SIG-M5 treated with dmso at 0.1 percent for 504 hours (cell line): Measurements from ENCODE around the gene DPP6.

Source experiments
- DNase-seq: peaks from one replicate; lab custom pipeline; 2025; ENCODE audit not compliant: unreplicated experiment; lab: John Stamatoyannopoulos, UW

The DPP6 gene

DNA sequence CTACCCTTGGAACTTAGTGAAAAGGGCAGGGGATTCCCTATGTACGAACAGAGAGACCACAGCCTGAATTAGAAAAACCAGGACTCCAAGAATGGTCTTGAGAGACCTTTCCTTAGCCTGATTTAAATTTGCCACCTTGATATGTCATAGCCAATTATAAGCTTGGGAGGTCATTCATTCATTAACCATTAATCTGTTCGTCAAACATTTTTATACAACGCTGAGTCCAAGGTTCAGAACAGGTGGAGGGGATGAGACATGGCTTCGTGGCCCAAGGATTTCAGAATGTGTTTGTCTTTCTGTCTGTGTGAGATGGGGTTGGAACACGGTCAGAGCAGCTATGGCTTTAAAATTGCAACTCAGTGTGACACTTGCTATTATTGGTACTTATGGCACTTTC is 792.8 kb downstream of the DPP6 start:
- no peak for DNase-seq

DNA sequence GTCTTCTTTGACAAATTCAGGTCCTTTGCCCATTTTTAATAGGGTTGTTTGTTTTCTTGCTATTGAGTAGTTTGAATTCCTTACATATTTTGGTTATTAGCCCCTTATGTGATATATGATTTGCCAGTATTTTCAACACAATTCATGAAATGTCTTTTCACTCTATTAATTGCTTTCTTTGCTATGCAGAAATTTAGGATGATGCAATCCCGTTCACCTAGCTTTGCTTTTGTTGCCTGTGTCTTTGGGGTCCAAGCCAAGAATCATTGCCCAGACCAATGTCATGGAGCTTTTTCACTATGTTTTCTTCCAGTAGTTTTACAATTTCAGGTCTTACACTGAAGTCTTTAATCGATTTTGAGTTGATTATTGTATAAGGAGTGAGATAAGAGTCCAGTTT is 796.3 kb downstream of the DPP6 start:
- no peak for DNase-seq

DNA sequence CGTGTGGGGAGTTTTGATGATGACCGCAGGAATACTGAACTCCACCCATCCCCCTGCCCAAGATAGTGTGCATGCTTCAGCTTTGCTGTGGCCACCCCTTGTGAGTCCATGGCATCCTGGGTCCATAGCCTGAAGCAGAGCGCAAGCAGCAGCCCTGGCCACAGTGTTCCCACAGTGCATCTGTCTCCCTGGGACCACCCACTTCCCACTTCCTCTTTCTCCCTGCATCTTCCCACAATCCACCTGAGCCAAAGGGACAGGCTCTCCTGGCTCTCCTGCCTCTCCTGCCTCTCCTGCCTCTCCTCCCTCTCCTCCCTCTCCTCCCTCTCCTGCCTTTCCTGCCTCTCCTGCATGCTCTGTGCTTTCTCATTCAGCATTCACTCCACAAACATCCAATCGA is 800.0 kb downstream of the DPP6 start:
- no peak for DNase-seq

DNA sequence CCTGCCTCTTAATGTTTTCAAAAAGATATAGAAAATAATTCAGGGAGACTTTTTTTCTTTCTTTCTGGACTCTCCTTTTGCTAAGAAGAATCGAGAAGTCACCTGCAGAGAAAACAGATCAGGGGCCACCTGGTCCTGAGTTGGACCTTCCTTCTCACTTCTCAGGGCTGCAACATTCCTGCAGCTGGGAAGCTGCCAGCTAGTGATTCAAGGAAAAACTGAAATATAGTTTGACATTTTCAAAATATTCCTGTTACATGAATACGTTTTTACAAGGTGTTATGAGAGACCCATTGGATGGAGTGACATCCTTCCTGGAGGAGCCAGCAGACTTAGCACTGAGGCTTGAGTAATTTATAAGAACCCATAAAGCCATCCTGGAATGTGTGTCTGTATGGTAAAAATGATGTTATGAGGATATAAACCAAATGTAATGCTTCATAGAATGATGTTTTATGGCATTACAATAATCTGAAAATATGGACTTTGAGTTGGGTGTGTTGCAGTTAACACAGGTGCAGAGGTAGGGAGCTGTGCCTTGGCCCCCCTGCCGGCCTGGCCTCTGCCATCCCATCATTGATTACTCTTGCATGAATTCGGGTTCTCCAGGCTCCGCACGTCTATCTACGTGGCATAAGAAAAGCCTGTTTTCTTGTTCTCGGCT is 801.0 kb downstream of the DPP6 start:
- DNase-seq = no peak

DNA sequence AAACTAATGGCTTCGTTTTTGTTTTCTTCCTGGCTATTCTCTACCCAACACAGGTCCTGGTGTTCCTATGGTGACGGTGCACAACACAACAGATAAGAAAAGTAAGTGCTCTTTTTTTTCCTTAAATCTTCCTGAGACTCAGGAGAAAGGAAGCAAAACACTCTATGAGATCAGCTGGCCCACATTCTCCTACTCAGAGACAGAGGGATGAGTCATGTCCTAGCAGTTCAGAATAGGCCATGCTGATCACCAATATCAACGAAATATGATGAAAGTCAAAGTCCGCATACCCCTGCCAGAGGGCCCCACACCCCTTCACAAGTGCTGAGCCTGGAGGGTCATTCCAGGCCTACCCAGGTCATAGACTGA is 801.5 kb downstream of the DPP6 start:
- no peak for DNase-seq

DNA sequence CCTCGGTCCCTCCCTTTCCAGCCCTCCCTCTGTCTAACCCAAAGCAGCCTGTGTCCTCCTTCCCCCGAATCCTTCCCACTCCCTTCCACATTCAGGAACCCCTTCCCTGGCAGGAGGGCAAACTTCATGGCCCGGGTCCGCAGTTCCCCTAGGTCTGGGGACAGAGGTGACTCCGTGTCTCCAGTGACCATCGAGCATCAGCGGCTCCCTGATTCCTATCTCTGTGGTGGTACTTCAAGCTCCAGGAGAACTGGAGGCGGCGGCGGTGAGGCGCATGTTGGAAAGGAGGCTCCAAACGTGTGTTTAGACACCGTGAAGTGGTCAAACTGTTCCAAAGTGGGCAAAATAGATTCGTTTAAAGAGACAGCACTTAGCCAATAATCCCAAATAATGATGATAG is 802.6 kb downstream of the DPP6 start:
- DNase-seq = no peak

DNA sequence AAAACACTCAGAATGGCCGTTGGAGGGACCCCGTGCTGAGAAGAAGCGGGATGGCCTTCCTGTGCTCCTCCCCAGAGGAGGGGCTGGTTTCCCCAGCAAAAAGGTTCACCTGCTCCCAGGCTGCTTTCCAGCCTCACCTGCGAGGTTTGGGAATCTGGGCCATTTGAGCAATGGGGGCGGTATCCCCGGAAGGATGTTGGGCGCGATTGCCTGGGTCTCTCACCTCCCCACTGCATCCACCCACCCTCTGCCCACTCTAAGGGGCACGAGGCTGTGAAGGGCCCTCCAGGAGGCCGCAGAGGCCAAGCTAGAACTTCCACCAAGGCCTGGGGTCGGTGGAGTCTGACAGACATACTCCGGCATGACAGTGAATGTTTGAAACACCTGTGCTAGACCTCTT is 803.2 kb downstream of the DPP6 start:
- no peak for DNase-seq

DNA sequence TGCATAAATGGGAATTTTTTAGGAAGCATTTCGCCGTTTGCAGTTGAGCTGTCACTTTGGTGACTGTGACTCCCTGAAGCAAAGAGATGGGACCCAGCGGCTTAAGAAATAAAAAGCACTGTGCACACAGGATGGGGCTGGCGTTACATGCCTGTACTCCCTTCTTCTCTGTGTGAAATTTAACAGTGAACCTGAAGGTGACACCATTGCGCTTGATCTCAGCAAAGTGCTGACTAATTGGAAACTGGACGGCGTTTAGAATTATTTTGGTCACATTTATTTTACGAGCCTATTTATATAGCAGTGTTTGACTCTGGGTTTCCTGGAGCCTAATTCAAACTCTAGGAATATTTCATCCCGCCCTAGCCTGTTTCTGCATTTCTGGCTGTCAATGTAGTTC is 804.5 kb downstream of the DPP6 start:
- DNase-seq = no peak

DNA sequence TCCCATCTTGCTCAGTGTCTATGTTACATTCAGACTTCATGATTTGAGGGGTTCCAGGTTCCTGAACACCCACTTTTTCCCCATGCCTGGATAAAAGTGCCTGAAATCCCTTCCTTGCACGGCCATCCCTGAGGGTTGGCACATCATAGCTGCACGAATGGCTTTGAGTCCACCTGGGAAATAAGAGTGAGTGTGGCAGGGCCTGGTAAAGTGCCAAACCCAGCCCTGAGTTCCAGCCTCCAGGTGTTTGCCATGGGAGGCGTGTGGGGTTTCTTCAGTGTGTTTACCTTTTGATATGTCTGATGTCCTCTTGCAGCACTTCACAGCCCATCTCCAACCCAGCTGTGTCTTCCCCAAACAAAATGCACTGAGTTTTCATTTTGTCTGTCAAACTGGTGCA is 805.0 kb downstream of the DPP6 start:
- DNase-seq = no peak

DNA sequence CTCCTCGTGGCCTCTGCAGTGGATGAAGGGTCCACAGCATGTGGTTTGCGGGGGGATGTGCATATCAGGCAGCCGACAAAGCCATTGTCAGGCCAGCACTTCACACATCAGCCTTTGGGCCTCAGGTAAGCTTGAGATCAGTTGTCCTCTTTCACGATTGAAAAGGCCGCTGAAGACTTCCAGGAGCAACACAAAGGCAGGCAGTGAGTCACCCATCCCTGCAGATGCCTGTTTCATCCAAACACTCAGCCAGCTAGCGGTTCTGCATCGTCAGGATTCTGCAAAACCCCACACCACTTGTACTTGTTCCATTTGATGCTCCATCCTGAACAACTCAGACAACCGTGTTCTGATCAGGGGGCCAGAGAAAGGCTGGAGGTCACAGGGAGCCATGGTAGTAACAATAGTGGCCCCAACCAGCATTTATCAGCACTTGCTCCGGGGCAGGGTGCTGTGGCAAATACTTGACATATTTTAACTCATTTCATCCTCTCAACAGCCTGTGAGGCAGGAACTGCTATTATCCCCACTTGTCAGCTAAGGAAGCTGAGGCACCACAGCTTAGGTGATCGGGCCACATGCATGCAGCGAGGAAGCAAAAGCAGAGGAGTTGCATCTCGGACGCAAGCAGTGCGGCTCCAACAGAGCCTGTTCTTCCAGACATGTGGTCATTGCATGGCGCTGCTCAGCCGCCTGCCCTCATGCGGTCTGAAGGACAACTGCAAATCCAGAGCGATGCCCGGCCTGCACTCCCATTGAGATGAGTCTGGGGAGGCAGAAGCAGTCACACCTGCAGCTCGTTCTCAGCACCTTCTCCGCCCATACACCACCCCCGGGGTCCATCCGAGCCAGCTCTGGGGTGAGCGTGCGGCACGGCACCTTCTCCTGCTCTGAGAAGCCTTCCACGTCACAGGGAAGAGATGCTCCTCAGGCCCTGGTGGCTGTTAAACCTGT is 805.8 kb downstream of the DPP6 start:
- DNase-seq = no peak

DNA sequence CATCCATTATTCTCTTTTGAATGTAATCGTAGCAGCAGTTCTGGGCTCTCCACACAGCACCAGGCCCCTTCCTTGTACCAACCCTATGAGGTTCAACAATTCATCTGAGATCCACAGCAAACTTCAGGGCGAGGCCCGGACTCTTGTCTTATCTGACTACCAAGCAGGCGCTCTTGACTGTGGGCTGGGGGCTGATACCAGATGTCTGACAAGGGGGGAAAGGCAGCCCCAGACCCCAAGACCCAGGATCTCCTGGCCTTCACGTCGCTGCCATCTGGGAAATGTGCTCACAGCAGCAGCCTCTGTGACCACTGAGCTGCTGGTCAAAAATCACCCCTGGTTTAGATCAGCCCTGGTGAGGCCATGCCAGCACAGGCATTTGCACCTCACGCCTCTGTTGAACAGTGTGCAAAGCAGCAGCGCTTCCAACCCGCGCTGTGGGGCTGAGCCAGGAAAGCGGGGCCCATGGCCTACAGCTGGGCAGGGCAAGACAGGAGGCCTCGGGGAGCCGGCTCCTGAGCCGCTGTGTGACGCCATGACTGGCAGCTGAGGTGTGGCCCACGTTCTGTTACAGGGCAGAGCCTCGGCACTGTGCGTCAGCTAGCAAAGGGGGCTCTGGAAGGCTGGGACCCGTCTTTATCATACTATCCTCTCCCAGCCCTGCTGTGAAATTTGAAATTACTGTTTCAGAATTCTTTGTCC is 806.8 kb downstream of the DPP6 start:
- DNase-seq = no peak

DNA sequence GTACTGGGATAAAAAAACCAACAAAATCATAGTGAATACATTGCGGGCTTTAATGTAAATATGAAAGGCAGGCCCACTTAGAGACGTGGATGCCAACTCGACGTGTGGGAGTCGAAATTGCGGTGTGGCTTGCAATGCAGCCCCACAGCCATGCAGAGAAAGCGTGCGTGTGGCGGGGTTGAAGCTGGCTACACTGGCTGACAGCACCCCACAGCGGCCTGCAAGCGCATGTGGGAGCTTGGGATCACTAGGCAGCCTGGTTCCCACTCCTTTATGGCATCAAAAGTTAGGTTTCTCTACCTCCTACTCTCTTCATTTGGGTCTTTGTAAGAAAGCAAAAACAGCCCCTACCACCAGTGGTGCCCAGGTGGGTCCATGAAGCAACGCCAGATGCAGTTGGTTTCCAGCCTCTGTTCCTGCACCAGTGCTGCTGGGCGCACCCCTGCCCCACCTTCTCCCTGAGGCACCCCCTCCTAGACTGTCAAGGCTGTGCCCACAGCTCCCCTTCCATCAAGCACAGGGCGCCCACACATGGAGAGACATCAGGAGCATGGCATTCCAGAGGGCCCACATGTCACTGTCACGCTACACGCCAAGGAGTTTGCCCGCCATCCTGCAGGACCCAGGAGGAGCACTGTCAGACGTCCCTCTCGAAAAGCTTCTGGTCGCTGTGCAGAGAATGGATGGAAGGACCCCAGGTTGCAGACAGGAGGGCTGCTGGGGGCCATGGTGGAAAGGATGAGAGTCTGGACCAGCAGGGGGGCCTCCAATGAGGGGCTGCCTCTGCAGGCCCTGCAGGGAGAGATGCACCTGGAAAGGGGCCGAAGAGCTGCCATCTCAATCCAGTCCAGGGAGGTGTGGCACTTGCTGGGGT is 807.8 kb downstream of the DPP6 start:
- DNase-seq = no peak

DNA sequence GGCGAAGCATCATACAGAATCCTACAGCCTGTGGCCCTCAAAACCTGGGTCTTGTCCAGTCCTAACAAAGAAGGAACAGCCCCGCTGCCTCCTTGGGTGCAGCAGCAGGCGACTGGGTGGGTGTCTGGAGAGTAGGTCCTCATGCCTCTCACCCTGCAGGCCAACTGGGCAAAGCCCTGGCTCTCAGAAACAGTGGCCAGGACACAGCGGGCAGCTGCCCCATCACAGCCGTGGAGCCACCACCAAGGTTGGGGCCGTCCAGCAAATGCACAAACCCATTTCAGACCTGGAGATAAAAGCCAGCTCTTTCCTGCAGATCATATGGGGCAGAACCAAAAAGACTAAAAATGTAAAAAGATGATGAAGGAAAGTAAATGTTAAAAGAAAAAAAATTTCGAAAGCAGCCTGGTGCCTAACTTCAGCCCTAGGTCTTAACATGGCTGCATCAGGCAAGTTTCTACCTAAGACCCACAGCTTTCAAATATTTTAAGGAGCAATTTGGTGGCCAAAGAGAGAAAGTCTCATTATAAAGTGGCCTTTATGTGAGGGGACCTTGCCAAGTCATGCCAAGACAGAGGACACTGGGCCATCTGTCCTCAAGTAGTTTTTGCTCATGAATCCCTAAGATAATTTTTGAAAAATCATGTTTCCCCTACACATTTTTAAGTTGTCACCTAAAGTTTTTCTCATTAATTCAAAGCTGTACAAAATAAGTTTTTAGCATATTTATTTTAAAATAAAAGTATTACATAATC is 808.6 kb downstream of the DPP6 start:
- DNase-seq = no peak

DNA sequence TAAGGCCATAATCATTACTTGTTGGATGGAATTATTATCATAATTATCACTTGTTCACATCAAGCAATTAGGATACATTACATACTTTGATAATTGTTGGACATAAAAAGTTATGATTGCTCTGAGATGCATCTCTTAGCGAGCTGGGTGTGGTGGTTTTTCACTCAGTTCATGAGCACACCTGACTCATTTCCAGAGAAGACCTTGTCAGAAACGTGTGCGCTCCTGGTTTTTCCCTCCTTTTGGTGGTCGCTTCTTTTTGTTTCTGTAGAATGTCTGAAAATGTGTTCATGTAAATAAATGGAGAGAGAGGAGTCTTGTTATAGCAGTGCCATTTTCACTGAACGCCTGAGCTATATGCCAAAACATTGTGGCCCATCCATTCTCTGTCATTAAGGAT is 809.4 kb downstream of the DPP6 start:
- DNase-seq = no peak

DNA sequence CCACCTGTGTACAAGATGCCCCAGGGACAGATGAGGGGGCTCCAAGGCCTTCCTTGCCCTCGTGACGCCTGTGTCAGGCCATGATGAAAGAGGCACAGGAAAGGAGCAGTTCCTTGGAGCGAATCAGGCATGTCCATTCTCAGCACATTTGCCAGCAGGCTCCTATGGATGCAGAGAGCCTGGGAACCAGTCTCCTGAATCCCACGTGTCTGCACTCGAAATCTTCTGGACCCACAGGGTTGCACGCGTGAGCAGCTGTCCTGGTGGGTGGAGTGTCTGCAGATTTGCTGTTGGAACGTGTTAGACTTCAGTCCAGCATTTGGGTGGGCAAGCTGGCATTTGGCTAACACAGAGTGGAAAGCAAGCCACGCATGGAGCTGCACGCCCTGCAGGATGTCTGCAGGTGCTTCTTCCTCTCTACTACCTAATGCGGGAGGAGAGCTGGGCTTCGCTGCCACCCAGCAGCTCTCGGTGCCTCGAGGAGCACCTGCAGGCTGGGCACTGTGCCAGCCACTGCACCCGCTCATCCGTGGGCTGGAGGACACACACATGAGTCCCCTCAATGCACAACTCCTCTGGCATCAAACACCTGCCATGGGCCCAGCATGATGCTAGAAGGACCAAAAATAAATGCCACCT is 810.1 kb downstream of the DPP6 start:
- no peak for DNase-seq

DNA sequence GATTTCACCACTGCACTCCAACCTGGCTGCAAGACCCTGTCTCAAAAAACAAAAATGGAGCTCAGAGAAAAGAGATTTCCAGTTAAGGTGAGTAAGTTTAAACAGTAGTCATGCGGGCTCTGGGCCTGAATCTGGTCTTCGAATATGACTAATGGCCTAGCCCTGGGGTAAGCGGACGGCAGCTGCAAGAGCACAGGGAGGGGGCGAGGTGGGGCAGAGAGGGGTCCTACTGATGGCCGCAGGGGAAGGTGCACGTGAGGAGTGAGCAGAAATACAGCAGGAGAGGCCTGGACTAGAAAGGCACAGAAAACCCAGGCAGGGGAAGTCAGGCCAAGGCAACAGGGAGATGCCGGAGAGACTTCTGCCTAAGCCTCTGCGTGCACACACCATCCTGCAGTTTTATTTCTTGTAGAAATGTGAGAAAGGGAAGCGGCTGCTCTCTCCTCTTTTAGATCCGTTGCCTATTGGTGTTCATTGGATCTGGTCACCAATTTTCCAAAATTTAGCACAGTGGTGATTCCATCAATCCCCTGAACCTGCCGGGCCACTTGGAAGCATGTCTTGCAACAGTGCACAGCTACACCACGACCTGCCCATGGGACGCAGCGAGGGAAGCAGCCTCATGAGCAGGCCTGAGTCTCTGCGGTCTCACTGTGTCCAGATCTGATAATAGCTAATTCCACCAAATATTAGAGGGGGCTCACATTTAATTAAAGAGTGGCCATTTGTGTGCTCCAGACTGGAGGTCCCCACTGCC is 811.7 kb downstream of the DPP6 start:
- no peak for DNase-seq

DNA sequence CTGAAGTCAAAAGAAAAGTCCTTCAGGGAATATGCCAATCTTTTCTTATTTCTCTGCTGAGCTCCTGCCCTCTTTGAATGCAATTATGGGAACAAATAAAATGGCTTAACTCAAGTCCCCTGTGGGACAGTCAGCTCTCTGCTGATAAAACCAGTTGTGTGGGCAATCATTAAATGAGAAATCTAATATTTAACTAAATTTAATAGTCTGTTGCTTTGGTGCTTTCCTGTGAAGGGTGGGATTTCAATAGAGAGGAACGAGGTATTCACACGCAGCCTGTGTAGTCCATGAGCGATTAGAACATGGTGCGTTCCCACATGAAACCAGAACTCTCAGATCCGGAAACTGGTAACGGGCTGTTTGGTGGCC is 812.3 kb downstream of the DPP6 start:
- DNase-seq = no peak

DNA sequence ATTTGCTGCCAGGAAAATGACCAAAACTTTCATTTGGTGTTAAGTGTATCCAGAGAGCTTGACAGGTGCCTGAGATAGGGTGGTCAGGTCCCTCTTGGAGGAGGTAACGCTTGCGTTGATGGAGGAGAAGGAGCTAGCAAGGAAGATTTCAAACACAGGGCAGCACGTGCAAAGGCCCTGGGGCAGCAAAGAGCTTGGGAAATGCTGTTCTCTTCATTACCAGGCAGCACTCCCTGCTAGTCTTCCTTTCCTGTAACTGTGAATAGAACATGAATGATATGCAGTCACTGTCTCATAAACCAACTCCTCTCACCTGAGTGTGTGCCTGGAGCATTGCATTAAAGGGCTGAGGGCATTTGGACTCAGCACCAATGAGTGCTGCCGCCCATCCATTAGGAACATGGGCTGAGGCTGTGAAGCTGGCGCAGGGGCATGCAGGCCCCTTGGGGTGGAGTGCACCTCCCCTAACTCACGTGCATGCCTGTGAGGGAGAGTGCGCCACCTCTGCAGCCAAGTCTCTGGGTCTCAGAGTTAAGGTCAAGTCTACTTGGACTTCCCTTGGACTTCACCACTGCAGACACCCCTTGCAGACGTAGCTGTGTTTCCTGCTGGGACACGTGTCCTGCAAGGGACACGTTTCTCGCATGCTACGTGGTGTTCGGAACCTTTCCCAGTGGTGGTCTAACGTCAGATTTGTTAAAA is 813.9 kb downstream of the DPP6 start:
- no peak for DNase-seq

DNA sequence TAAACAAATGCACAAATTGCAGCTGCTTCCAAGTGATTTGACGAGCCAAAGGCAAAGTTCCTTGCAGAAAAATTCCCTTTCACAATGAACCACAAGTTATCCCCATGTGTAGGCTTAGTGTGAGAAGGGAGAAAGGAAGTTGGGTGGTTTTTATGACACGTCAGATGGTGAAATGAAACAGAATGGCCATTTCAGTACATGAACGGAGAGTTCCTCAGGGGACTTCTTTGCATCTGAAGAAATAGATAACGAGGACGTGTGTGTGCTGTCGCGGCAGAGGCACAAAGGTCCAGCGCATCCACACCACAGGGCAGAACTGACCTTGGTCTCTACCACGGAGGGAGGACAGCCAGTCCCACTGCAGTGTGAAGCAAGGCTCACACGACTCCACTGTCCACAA is 814.9 kb downstream of the DPP6 start:
- no peak for DNase-seq
